ENCODE data around the gene SPAST.

- TF ChIP-seq CTCF (IDR thresholded peaks at IDR 0.05) = no peak
- no peak for TF ChIP-seq POLR2A (IDR thresholded peaks at IDR 0.05)
These were observed 97.9 kb downstream of the SPAST start for GRCh38 chr2:32161296-32161695.
